MM.1S (cell line): Measurements from ENCODE around the gene EFHC2.

Experiments used
- DNase-seq: peaks from one replicate; pipeline ENCODE4 v3.0.0-alpha.2; 2015
- H2AFZ ChIP-seq: fragments of 300-600 bp; sonication (generic); 2 replicates; pipeline ENCODE4 v1.6.0; 2016; ENCODE audit warnings: antibody characterized with exemption, low read length
- H3F3A ChIP-seq: fragments of 300-600 bp; sonication (generic); 2 replicates; pipeline ENCODE4 v1.6.1; 2016; ENCODE audit warnings: mild to moderate bottlenecking, antibody characterized with exemption, low read length, moderate library complexity, mixed read lengths; ENCODE audit not compliant: insufficient read depth
- H3K27ac ChIP-seq: fragments of 300-600 bp; sonication (generic); 2 replicates; pipeline ENCODE4 v1.5.1; 2016; ENCODE audit warnings: mild to moderate bottlenecking, low read length
- H3K27me3 ChIP-seq: fragments of 300-600 bp; sonication (generic); replicated peaks from 2 replicates; pipeline ENCODE4 v1.6.0; 2016; ENCODE audit warnings: low read length; ENCODE audit not compliant: insufficient read depth
- H3K36me3 ChIP-seq: fragments of 300-600 bp; sonication (generic); replicated peaks from 2 replicates; pipeline ENCODE4 v1.6.1; 2016; ENCODE audit warnings: mild to moderate bottlenecking, low read length, mixed read lengths; ENCODE audit not compliant: insufficient read depth
- H3K4me1 ChIP-seq: fragments of 300-600 bp; sonication (generic); 2 replicates; pipeline ENCODE4 v1.6.1; 2016; ENCODE audit warnings: low read length, mixed read lengths
- H3K4me2 ChIP-seq: fragments of 300-600 bp; sonication (generic); 2 replicates; pipeline ENCODE4 v1.6.0; 2016; ENCODE audit warnings: low read depth, low read length
- H3K4me3 ChIP-seq: fragments of 300-600 bp; sonication (generic); 2 replicates; pipeline ENCODE4 v1.5.1; 2016; ENCODE audit warnings: low read length, mixed read lengths
- H3K79me2 ChIP-seq: fragments of 300-600 bp; sonication (generic); 2 replicates; pipeline ENCODE4 v1.6.1; 2016; ENCODE audit warnings: mixed run types, low read length, mixed read lengths
- H3K9ac ChIP-seq: fragments of 300-600 bp; sonication (generic); 2 replicates; pipeline ENCODE4 v1.6.1; 2016; ENCODE audit warnings: low read length, mixed read lengths
- H3K9me2 ChIP-seq: fragments of 300-600 bp; sonication (generic); replicated peaks from 2 replicates; pipeline ENCODE4 v1.6.1; 2016; ENCODE audit warnings: mild to moderate bottlenecking, low read length, mixed read lengths; ENCODE audit not compliant: insufficient read depth
- H3K9me3 ChIP-seq: fragments of 300-600 bp; sonication (generic); replicated peaks from 2 replicates; pipeline ENCODE4 v1.6.1; 2016; ENCODE audit warnings: mild to moderate bottlenecking, low read length, mixed read lengths; ENCODE audit not compliant: insufficient read depth
- H4K20me1 ChIP-seq: fragments of 300-600 bp; sonication (generic); 2 replicates; pipeline ENCODE4 v1.6.1; 2016; ENCODE audit warnings: mild to moderate bottlenecking, low read length, moderate library complexity, mixed read lengths; ENCODE audit not compliant: insufficient read depth
- CTCF ChIP-seq: fragments of 300-600 bp; sonication (generic); IDR thresholded peaks from 2 replicates; pipeline ENCODE4 v1.5.1; 2016; ENCODE audit warnings: antibody characterized with exemption, low read length, mixed read lengths
- EZH2 ChIP-seq: fragments of 300-600 bp; sonication (generic); optimal IDR thresholded peaks from 2 replicates; pipeline ENCODE3; 2017; ENCODE audit warnings: low read depth, mild to moderate bottlenecking, antibody characterized with exemption, low read length, mixed read lengths
- EZH2phosphoT487 ChIP-seq: fragments of 300-600 bp; sonication (generic); IDR thresholded peaks from 2 replicates; pipeline ENCODE4 v1.6.1; 2018; ENCODE audit warnings: antibody characterized with exemption, low read length

EFHC2 gene

GRCh38 chrX:44382871-44383270 is 39.4 kb upstream of the EFHC2 start:
- no peak for DNase-seq
- H3K36me3 ChIP-seq = no peaks in the 10 kb centered on the region
- H3K27ac ChIP-seq = no peak overlapping the region
- no peaks in the 10 kb centered on the region for H3K27me3 ChIP-seq
- no peak overlapping the region for H2AFZ ChIP-seq
- no peaks in the 10 kb centered on the region for H3F3A ChIP-seq
- no peak overlapping the region for H3K4me2 ChIP-seq
- H3K9me2 ChIP-seq = no peaks in the 10 kb centered on the region
- no peak for TF ChIP-seq CTCF
- no peak for TF ChIP-seq EZH2
- TF ChIP-seq EZH2phosphoT487 = no peak
- no peak overlapping the region for H3K4me3 ChIP-seq
- no peaks in the 10 kb centered on the region for H3K79me2 ChIP-seq
- H3K4me1 ChIP-seq = no peaks in the 10 kb centered on the region
- no peaks in the 10 kb centered on the region for H4K20me1 ChIP-seq
- H3K9ac ChIP-seq = no peak overlapping the region
- H3K9me3 ChIP-seq = no peaks in the 10 kb centered on the region

GRCh38 chrX:44352758-44353157 is 9.3 kb upstream of the EFHC2 start:
- no peak for DNase-seq
- H3K9ac ChIP-seq = no peak overlapping the region
- H3K36me3 ChIP-seq = no peaks in the 10 kb centered on the region
- H2AFZ ChIP-seq = no peak overlapping the region
- TF ChIP-seq EZH2phosphoT487 (no peak), CTCF (no peak), EZH2 (no peak)
- no peak overlapping the region for H3K4me3 ChIP-seq
- H3F3A ChIP-seq = no peaks in the 10 kb centered on the region
- no peaks in the 10 kb centered on the region for H4K20me1 ChIP-seq
- no peaks in the 10 kb centered on the region for H3K9me3 ChIP-seq
- no peak overlapping the region for H3K4me2 ChIP-seq
- no peaks in the 10 kb centered on the region for H3K9me2 ChIP-seq
- no peaks in the 10 kb centered on the region for H3K4me1 ChIP-seq
- H3K79me2 ChIP-seq = no peaks in the 10 kb centered on the region
- H3K27me3 ChIP-seq = no peaks in the 10 kb centered on the region
- no peak overlapping the region for H3K27ac ChIP-seq

- no peak overlapping the region for H3K4me3 ChIP-seq
- H3K9me3 ChIP-seq = no peaks in the 10 kb centered on the region
- H3K9ac ChIP-seq = no peak overlapping the region
- H3K4me1 ChIP-seq = no peaks in the 10 kb centered on the region
- DNase-seq = no peak
- H4K20me1 ChIP-seq = no peaks in the 10 kb centered on the region
- H3K36me3 ChIP-seq = no peaks in the 10 kb centered on the region
- no peak overlapping the region for H2AFZ ChIP-seq
- no peak overlapping the region for H3K4me2 ChIP-seq
- H3F3A ChIP-seq = no peaks in the 10 kb centered on the region; the same call in 1 of the 2 replicates
- H3K27ac ChIP-seq = no peak overlapping the region
- no peak for TF ChIP-seq EZH2phosphoT487
- no peak for TF ChIP-seq CTCF
- TF ChIP-seq EZH2 = no peak
- no peaks in the 10 kb centered on the region for H3K27me3 ChIP-seq
- H3K9me2 ChIP-seq = no peaks in the 10 kb centered on the region
- no peaks in the 10 kb centered on the region for H3K79me2 ChIP-seq
These were observed 6.1 kb upstream of the EFHC2 start for GRCh38 chrX:44349561-44349960.
